Caco-2 (cell line): Measurements from ENCODE around the gene WFIKKN1. TPM values are rescaled to one million over a fixed set of nuclear protein-coding genes. Genes with fewer than 3 reads are reported as not detected.
A peak's percentile ranks its signal among the peaks of the same experiment; 100 is the strongest.

Experiments used
- BruUV-seq: library from RNA; stranded (reverse); fragments of 400-500 nt; replicated peaks from 2 replicates; lab custom pipeline; 2021; lab: Mats Ljungman, UMichigan
- CTCF ChIA-PET: fragments of 300-600 bp; sonication (Branson Sonifier 250); formaldehyde crosslinking; loops from one replicate; lab custom pipeline; 2022; ENCODE audit warnings: antibody characterized with exemption; lab: Charles Lee
- POLR2A ChIA-PET: fragments of 300-600 bp; sonication (Branson Sonifier 250); formaldehyde crosslinking; loops from one replicate; lab custom pipeline; 2022; ENCODE audit warnings: antibody characterized with exemption; lab: Charles Lee
- DNase-seq, 2 experiments: peaks; one replicate each; pipeline versions ENCODE4 v3.0.0 to v3.0.0-alpha.2; 2020 to 2022
- H3K27me3 ChIP-seq: replicated peaks from 2 replicates; pipeline ENCODE4 v1.6.0; 2011; ENCODE audit warnings: low read length; ENCODE audit not compliant: control insufficient read depth, insufficient read depth
- H3K36me3 ChIP-seq: 2 replicates; pipeline ENCODE4 v1.5.1; 2011; ENCODE audit warnings: low read length; ENCODE audit not compliant: control insufficient read depth, insufficient read depth
- H3K4me1 ChIP-seq: fragments of 250-450 bp; sonication (Bioruptor Pico); 2 replicates; pipeline ENCODE4 v1.5.1; 2020; ENCODE audit warnings: mild to moderate bottlenecking
- H3K4me3 ChIP-seq: 2 replicates; pipeline ENCODE4 v1.5.1; 2011; ENCODE audit warnings: low read depth, mild to moderate bottlenecking, control low read depth, low read length
- H3K9me3 ChIP-seq: fragments of 250-450 bp; sonication (Bioruptor Pico); 2 replicates; pipeline ENCODE4 v1.5.1; 2020; ENCODE audit warnings: mild to moderate bottlenecking, moderate library complexity
- H3K27ac Mint-ChIP-seq: one replicate; pipeline ENCODE4 v1.8.0; 2022; ENCODE audit warnings: mixed read lengths; ENCODE audit not compliant: unreplicated experiment
- H3K27me3 Mint-ChIP-seq: one replicate; pipeline ENCODE4 v1.8.0; 2022; ENCODE audit warnings: mixed read lengths; ENCODE audit not compliant: insufficient read depth, unreplicated experiment
- H3K36me3 Mint-ChIP-seq: one replicate; pipeline ENCODE4 v1.8.0; 2022; ENCODE audit warnings: mild to moderate bottlenecking, mixed read lengths; ENCODE audit not compliant: insufficient read depth, unreplicated experiment
- H3K4me1 Mint-ChIP-seq: one replicate; pipeline ENCODE4 v1.8.0; 2022; ENCODE audit warnings: low read depth, mixed read lengths; ENCODE audit not compliant: unreplicated experiment
- H3K4me3 Mint-ChIP-seq: one replicate; pipeline ENCODE4 v1.8.0; 2022; ENCODE audit warnings: mild to moderate bottlenecking, moderate library complexity, mixed read lengths; ENCODE audit not compliant: unreplicated experiment
- H3K9me3 Mint-ChIP-seq: one replicate; pipeline ENCODE4 v1.8.0; 2022; ENCODE audit warnings: mixed read lengths; ENCODE audit not compliant: unreplicated experiment
- CTCF ChIP-seq, 2 experiments: fragments of 200-600 bp in 1 of 2; IDR thresholded peaks; 1 replicate in 1 of 2; 2 replicates in 1 of 2; pipeline versions ENCODE4 v1.5.1 to v1.8.0; 2011 to 2022; ENCODE audit warnings: antibody characterized with exemption in 1 of 2, control low read depth in 1 of 2, inconsistent platforms in 1 of 2, low read depth in 1 of 2, low read length in 1 of 2, mild to moderate bottlenecking in 1 of 2, moderate library complexity in 1 of 2; ENCODE audit not compliant: insufficient read depth in 1 of 2, severe bottlenecking in 1 of 2, unreplicated experiment in 1 of 2
- intact Hi-C: fragments of 100-400 bp; cut with micrococcal nuclease; formaldehyde crosslinking; loops from one replicate; pipeline ENCODE4 v1.10.0; 2022; ENCODE audit not compliant: unreplicated experiment
- total RNA-seq: library from RNA; stranded (reverse); gene quantifications from 2 replicates; pipeline ENCODE4 v1.2.3, GENCODE V29; 2022

The WFIKKN1 gene
- total RNA-seq, 1 experiment from 2014 or later: 0.54 TPM

DNA sequence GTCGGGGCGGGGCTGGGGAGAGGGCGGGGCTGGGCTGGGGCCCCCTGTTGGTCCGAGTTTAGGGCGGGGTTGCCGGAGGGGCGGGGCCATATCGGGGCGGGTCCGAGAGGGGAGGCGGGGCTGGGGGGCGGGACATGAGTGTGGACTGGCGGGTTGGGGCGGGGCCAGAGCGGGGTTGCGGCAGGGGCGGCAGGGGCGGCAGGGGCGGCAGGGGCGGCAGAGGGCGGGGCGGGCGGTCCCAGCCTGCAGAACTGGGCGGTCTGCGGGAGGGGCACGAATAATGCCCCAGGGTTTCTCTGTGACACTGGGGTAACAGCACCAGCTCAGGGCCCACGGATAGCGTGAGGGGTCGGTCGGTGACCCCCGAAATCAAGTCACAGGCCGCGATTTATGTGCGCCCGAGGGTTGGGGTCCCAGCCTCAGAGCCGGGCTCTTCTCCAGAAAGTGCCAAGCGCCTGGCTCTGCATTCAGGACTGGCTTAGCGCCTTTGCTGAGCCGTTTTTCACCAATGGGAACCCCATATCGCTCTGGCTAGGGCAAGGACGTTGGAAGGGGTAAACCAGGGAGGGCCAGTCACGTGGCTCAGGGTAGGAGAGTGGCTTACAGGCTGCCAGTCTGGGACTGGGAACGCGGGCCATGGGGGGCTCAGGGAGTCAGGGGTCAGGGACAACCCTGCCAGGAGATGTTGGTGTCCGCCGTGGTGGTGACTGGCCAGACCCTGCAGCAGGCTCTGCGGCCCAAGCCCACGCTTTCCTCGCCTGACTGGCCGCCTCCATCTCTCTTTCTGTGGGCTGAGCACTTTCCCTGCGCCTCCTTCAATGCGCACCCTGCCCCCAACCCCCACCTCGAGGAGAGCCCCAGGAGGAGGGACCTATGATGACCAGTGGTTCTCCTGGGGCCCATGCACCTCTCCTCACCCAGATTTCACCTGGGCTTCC, 6.6 kb downstream of the WFIKKN1 start:
- intact Hi-C loops: loop anchor here (2.0 kb wide), 1 partner anchor 49 kb away; no protein-coding TSS in a partner anchor
- H3K4me3 Mint-ChIP-seq: peak overlapping the region; percentile 93
- peak overlapping the region; percentile 98 for H3K27ac Mint-ChIP-seq
- peak; percentile 84 to 90 for DNase-seq
- H3K36me3 Mint-ChIP-seq: peaks cover 14% of the 10 kb centered on the region
- Histone ChIP-seq H3K4me1 (peaks cover 10% of the 10 kb centered on the region), H3K27me3 (no peaks in the 10 kb centered on the region), H3K36me3 (no peaks in the 10 kb centered on the region), H3K4me3 (peak overlapping the region; percentile 73), H3K9me3 (no peaks in the 10 kb centered on the region)
- ChIA-PET POLR2A (no interaction called here), CTCF (interaction anchor here (0.9 to 1.3 kb wide), 2 partner anchors 47 to 110 kb away, joined by 4 to 5 read pairs; partner anchors contain the start of gene CAPN15)
- BruUV-seq: no TSS peak
- no peaks in the 10 kb centered on the region for H3K4me1 Mint-ChIP-seq
- no peak for TF ChIP-seq CTCF (IDR thresholded peaks at IDR 0.05; ENCODE audit: insufficient read depth in 1 of 2, low read depth in 1 of 2, low read length in 1 of 2, severe bottlenecking in 1 of 2, unreplicated experiment in 1 of 2)
- H3K27me3 Mint-ChIP-seq: no peaks in the 10 kb centered on the region
- no peaks in the 10 kb centered on the region for H3K9me3 Mint-ChIP-seq

DNA sequence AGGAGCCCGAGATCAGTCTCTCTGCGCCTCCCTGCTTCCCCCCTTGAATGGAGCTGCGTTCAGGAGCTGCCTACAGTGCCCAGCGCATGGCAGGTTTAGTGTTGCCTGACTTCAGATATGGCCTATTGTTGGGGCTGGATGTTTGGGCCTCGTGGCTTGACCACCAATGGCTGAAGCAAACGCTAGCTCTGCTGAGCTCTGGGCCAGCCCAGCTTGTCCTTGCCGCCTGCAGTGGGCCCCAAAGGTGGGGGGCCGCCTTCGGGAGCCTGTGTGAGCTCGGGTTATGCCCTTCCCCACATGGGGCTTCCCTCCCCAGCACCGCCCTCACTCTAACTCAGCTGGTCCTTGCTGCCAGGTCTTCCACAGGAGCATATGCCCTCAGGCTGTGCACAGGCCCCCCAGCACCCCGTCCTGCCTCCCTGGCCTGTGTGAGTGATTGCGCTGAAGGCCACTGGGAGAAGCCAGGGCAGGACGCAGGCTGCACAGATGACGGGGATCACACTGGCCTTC, 7.3 kb downstream of the WFIKKN1 start:
- no peak overlapping the region for H3K27ac Mint-ChIP-seq
- no TSS peak for BruUV-seq
- H3K36me3 Mint-ChIP-seq: peaks cover 14% of the 10 kb centered on the region
- H3K9me3 Mint-ChIP-seq: no peaks in the 10 kb centered on the region
- Histone ChIP-seq H3K9me3 (no peaks in the 10 kb centered on the region), H3K4me3 (no peak overlapping the region), H3K4me1 (peaks cover 14% of the 10 kb centered on the region), H3K27me3 (no peaks in the 10 kb centered on the region), H3K36me3 (no peaks in the 10 kb centered on the region)
- no peaks in the 10 kb centered on the region for H3K27me3 Mint-ChIP-seq
- H3K4me1 Mint-ChIP-seq: no peaks in the 10 kb centered on the region
- DNase-seq: no peak
- peak overlapping the region; percentile 93 for H3K4me3 Mint-ChIP-seq
- intact Hi-C loops: no loop called here
- no peak for TF ChIP-seq CTCF (IDR thresholded peaks at IDR 0.05; ENCODE audit: insufficient read depth in 1 of 2, low read depth in 1 of 2, low read length in 1 of 2, severe bottlenecking in 1 of 2, unreplicated experiment in 1 of 2)
- ChIA-PET POLR2A (no interaction called here), CTCF (no interaction called here)

DNA sequence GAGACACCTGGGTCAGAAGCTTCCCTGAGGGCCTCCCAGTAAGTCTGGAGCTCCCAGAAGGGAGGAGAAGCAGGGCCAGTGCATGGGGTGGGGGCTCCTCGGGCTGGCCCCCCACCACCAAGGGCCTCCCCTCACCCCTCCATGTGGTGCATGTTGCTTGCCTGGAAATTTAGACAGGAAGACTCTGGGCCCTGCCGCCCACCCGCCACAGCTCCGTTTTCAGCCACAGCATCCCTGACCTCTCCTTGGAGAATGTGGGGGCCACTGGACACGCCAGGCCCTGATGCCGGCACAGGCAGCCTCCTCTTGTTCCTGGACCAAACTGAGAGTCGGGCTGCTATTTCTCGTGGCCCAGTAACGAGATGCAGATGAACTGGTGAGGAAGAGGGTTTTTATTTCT, 8.1 kb downstream of the WFIKKN1 start:
- ChIA-PET CTCF (no interaction called here), POLR2A (no interaction called here)
- Histone ChIP-seq H3K27me3 (no peaks in the 10 kb centered on the region), H3K4me3 (no peak overlapping the region), H3K4me1 (peaks cover 15% of the 10 kb centered on the region), H3K36me3 (no peaks in the 10 kb centered on the region), H3K9me3 (no peaks in the 10 kb centered on the region)
- H3K27me3 Mint-ChIP-seq: no peaks in the 10 kb centered on the region
- H3K9me3 Mint-ChIP-seq: no peaks in the 10 kb centered on the region
- H3K27ac Mint-ChIP-seq: no peak overlapping the region
- H3K4me3 Mint-ChIP-seq: no peak overlapping the region
- no TSS peak for BruUV-seq
- H3K36me3 Mint-ChIP-seq: peaks cover 14% of the 10 kb centered on the region
- H3K4me1 Mint-ChIP-seq: no peaks in the 10 kb centered on the region
- TF ChIP-seq CTCF (IDR thresholded peaks at IDR 0.05; ENCODE audit: insufficient read depth in 1 of 2, low read depth in 1 of 2, low read length in 1 of 2, severe bottlenecking in 1 of 2, unreplicated experiment in 1 of 2): no peak
- no peak for DNase-seq
- intact Hi-C loops: no loop called here
